Endodermal cell (in vitro differentiated cells): ENCODE data around the gene DOCK7. TPM values are rescaled to one million over a fixed set of nuclear protein-coding genes. Genes with fewer than 3 reads are reported as not detected.

Source experiments
- DNase-seq: peaks from one replicate; pipeline ENCODE4 v3.0.0-alpha.2; 2017
- H3K27ac ChIP-seq: 2 replicates; pipeline ENCODE4 v1.5.1; 2013; ENCODE audit warnings: mild to moderate bottlenecking, low read depth, low read length, moderate library complexity
- H3K27me3 ChIP-seq: 2 replicates; pipeline ENCODE4 v1.6.1; 2013; ENCODE audit warnings: mild to moderate bottlenecking, low read length, moderate library complexity; ENCODE audit not compliant: insufficient read depth, control insufficient read depth, poor library complexity, severe bottlenecking
- H3K36me3 ChIP-seq: 2 replicates; pipeline ENCODE4 v1.7.0; 2013; ENCODE audit warnings: mild to moderate bottlenecking, low read length, moderate library complexity; ENCODE audit not compliant: control insufficient read depth, insufficient read depth
- H3K4me1 ChIP-seq: one replicate; pipeline ENCODE4 v1.7.0; 2013; ENCODE audit warnings: low read length; ENCODE audit not compliant: control insufficient read depth, insufficient read depth
- H3K4me3 ChIP-seq: 2 replicates; pipeline ENCODE4 v1.5.1; 2013; ENCODE audit warnings: mild to moderate bottlenecking, low read length, moderate library complexity
- H3K9ac ChIP-seq: 2 replicates; pipeline ENCODE4 v1.6.1; 2013; ENCODE audit warnings: mild to moderate bottlenecking, low read length, moderate library complexity; ENCODE audit not compliant: poor library complexity, severe bottlenecking; ENCODE audit errors: extremely low read depth
- H3K9me3 ChIP-seq: 2 replicates; pipeline ENCODE4 v1.6.1; 2013; ENCODE audit warnings: mild to moderate bottlenecking, low read length, moderate library complexity; ENCODE audit not compliant: control insufficient read depth
- H3K27ac Mint-ChIP-seq: 2 replicates; pipeline ENCODE4 v1.8.0; 2020; ENCODE audit warnings: mixed read lengths
- H3K27me3 Mint-ChIP-seq: 2 replicates; pipeline ENCODE4 v1.8.0; 2021; ENCODE audit warnings: mild to moderate bottlenecking, mixed read lengths; ENCODE audit not compliant: insufficient read depth
- H3K36me3 Mint-ChIP-seq: 2 replicates; pipeline ENCODE4 v1.8.0; 2020; ENCODE audit warnings: low read depth, mixed read lengths
- H3K4me1 Mint-ChIP-seq: 2 replicates; pipeline ENCODE4 v1.8.0; 2020; ENCODE audit warnings: mixed read lengths
- H3K4me3 Mint-ChIP-seq: 2 replicates; pipeline ENCODE4 v1.8.0; 2020; ENCODE audit warnings: mild to moderate bottlenecking, moderate library complexity, mixed read lengths
- H3K9me3 Mint-ChIP-seq: 2 replicates; pipeline ENCODE4 v1.8.0; 2020; ENCODE audit warnings: mild to moderate bottlenecking, mixed read lengths
- WGBS, 2 experiments: methylation state at CpG; one replicate each; pipeline versions ENCODE4 v1.1.5 to v1.1.7; 2013; ENCODE audit warnings: missing lambda C conversion rate in 2 of 2, mixed read lengths in 1 of 2; ENCODE audit not compliant: insufficient coverage in 1 of 2, insufficient read length in 1 of 2; 5-methylcytosine and 5-hydroxymethylcytosine counted together
- total RNA-seq, 2 donors: library from RNA; stranded (reverse); fragmentation: NEBNext Ultra II Directional in 1 of 2; extraction: Animal tissue kit (Norgen Biotek cat#: 25700) in 1 of 2; gene quantifications; 2 replicates in 1 of 2; 3 replicates in 1 of 2; pipeline ENCODE4 v1.2.1, GENCODE V29; 2021
- TF ChIP-seq, protein P1 (sequence below): fragments of 200-600 bp; sonication (generic); conservative IDR thresholded peaks from 2 replicates; pipeline ENCODE4 v1.5.0; 2021; ENCODE audit warnings: antibody characterized with exemption, mild to moderate bottlenecking

DOCK7 gene
- total RNA-seq, 2 donors from 2014 or later, result 66.8 to 72.8 TPM

DNA sequence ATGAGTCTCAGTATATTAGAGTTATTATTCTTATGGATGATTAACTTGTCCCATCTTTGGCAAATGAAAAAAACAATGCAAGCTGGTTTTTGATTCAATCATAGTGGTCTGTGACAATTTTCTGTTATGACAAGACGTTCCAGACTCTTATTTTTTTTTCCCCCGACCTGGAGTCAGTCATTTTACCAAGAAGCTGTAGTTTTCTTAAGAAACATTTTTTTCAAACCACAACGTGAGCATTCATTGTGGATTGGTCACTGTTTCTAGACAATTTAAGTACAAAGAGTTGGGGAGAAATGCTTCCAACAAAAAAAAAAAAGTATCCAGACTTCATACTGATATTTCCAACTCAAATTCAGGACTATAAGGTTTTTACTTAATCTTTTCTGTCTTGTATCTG lies 98.9 kb downstream of the DOCK7 start:
- H3K9me3 Mint-ChIP-seq, result no peaks in the 10 kb centered on the region
- Histone ChIP-seq H3K27ac (no peak overlapping the region), H3K4me1 (no peaks in the 10 kb centered on the region), H3K36me3 (peaks cover 29% of the 10 kb centered on the region), H3K9me3 (peaks cover 7% of the 10 kb centered on the region), H3K9ac (no peak overlapping the region), H3K27me3 (no peaks in the 10 kb centered on the region), H3K4me3 (no peak overlapping the region)
- H3K4me1 Mint-ChIP-seq, result peaks cover 7% of the 10 kb centered on the region
- H3K27ac Mint-ChIP-seq, result no peak overlapping the region
- no peak for DNase-seq
- H3K36me3 Mint-ChIP-seq, result peaks cover 27% of the 10 kb centered on the region
- no peak overlapping the region for H3K4me3 Mint-ChIP-seq
- 95 to 100% methylated on average over 1 to 3 of the region's 3 CpGs for WGBS, 2 experiments
- H3K27me3 Mint-ChIP-seq, result no peaks in the 10 kb centered on the region
- TF ChIP-seq, protein P1, sequence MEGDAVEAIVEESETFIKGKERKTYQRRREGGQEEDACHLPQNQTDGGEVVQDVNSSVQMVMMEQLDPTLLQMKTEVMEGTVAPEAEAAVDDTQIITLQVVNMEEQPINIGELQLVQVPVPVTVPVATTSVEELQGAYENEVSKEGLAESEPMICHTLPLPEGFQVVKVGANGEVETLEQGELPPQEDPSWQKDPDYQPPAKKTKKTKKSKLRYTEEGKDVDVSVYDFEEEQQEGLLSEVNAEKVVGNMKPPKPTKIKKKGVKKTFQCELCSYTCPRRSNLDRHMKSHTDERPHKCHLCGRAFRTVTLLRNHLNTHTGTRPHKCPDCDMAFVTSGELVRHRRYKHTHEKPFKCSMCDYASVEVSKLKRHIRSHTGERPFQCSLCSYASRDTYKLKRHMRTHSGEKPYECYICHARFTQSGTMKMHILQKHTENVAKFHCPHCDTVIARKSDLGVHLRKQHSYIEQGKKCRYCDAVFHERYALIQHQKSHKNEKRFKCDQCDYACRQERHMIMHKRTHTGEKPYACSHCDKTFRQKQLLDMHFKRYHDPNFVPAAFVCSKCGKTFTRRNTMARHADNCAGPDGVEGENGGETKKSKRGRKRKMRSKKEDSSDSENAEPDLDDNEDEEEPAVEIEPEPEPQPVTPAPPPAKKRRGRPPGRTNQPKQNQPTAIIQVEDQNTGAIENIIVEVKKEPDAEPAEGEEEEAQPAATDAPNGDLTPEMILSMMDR, result no peak

DNA sequence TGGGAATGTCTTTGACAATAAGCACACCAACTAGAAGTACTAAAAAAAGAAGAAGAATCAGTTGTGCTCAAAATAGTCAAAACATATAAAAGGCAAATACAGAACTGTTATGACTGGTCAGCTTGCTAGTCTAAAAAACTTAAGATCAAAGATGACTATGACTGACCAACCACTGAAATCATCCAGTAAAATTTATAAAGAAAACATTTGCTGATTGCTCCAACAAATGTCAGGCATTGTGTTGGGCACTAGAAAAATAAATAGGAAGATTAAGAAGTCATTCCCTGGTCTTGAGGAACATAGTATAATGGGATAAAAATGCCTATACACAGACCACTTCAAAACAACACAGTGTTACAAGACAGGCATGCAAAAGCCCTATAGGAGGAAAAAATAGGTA lies 100.2 kb downstream of the DOCK7 start:
- Mint-ChIP-seq H3K9me3 (no peaks in the 10 kb centered on the region), H3K4me3 (no peak overlapping the region)
- no peaks in the 10 kb centered on the region for H3K27me3 ChIP-seq

DNA sequence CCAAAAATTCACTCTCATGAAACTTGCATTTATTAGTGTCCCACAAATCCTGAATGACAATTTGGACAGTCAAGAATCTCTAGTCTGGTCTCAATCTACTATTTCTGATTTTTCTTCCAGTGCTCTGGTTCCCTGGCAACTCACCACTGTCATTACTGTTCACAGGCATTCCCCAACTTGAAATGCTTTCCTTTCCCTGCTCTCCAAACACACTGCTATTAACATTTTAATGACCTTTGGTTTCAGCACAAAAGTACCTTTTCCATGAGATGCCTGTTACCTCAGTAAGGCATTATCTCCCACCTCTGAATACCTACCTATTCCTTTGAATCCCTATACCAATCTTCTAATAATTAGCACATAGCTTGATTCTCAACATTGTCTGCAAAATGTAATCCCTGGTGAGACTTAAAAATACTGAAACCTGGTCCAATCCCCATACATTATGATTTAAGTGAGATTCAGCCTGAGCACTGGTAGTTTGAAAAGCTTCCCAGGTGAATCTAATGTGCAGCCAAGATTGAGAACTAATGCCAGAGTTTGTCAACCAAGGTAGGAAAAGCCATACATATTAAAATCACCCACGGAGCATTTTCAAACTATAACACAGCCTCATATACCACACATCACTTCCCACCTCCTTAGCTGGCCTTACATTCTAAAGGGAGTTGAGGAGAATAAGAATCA lies 102.6 kb downstream of the DOCK7 start:
- H3K9ac ChIP-seq, result no peak overlapping the region
- H3K36me3 ChIP-seq, result peaks cover 45% of the 10 kb centered on the region
- peaks cover 7% of the 10 kb centered on the region for H3K4me1 Mint-ChIP-seq
- peaks cover 4% of the 10 kb centered on the region for H3K9me3 Mint-ChIP-seq
- H3K27ac ChIP-seq, result no peak overlapping the region
- peaks cover 33% of the 10 kb centered on the region for H3K36me3 Mint-ChIP-seq
- no peak for DNase-seq
- TF ChIP-seq, protein P1, result no peak
- H3K27me3 Mint-ChIP-seq, result no peaks in the 10 kb centered on the region
- H3K27me3 ChIP-seq, result no peaks in the 10 kb centered on the region
- H3K9me3 ChIP-seq, result peaks cover 7% of the 10 kb centered on the region
- 14% methylated on average over 1 of the region's 1 CpG; no CpG with 5 or more reads in 1 of the 2 experiments for WGBS, 2 experiments
- H3K27ac Mint-ChIP-seq, result peak overlapping the region; percentile 50
- no peaks in the 10 kb centered on the region for H3K4me1 ChIP-seq
- no peak overlapping the region for H3K4me3 Mint-ChIP-seq
- no peak overlapping the region for H3K4me3 ChIP-seq

More for the DNA sequence above, 100.2 kb downstream of the DOCK7 start:
- no peak overlapping the region for H3K9ac ChIP-seq
- peaks cover 7% of the 10 kb centered on the region for H3K9me3 ChIP-seq
- no peak for DNase-seq
- no peak overlapping the region for H3K4me3 ChIP-seq
- Mint-ChIP-seq H3K36me3 (peaks cover 30% of the 10 kb centered on the region), H3K4me1 (peaks cover 7% of the 10 kb centered on the region), H3K27ac (no peak overlapping the region), H3K27me3 (no peaks in the 10 kb centered on the region)
- TF ChIP-seq, protein P1, result no peak
- peaks cover 39% of the 10 kb centered on the region for H3K36me3 ChIP-seq
- no peak overlapping the region for H3K27ac ChIP-seq
- no peaks in the 10 kb centered on the region for H3K4me1 ChIP-seq
